NB4 (cell line): ENCODE measurements around the gene THSD4.

Experiments used
- CTCF ChIP-seq: IDR thresholded peaks from one replicate; pipeline ENCODE4 v1.5.1; 2012; ENCODE audit warnings: low read depth, low read length
- POLR2A ChIP-seq: IDR thresholded peaks from 2 replicates; pipeline ENCODE4 v1.6.1; 2011; ENCODE audit warnings: mild to moderate bottlenecking; ENCODE audit not compliant: insufficient read length; ENCODE audit errors: extremely low read depth

GRCh38 chr15:71808311-71809020 lies 693.2 kb downstream of the THSD4 start:
- TF ChIP-seq POLR2A (no peak), CTCF (no peak)
